Mucosa of stomach (tissue), 1 donor: ENCODE measurements around the gene BCL2.
"Not testable (repeated sequence)": the region's sequence is repeated elsewhere in the genome, so short reads cannot be mapped to it uniquely, and the experiment has no call there.

Experiments
- H3K27me3 ChIP-seq: one replicate; pipeline ENCODE4 v1.7.0; 2013; ENCODE audit warnings: mild to moderate bottlenecking, low read length; ENCODE audit not compliant: control insufficient read depth, insufficient read depth
- H3K36me3 ChIP-seq: one replicate; pipeline ENCODE4 v1.7.0; 2013; ENCODE audit warnings: low read length; ENCODE audit not compliant: control insufficient read depth, insufficient read depth
- H3K4me1 ChIP-seq: one replicate; pipeline ENCODE4 v1.7.0; 2013; ENCODE audit warnings: mild to moderate bottlenecking, low read length; ENCODE audit not compliant: control insufficient read depth, insufficient read depth
- H3K4me3 ChIP-seq: one replicate; pipeline ENCODE4 v1.7.0; 2013; ENCODE audit warnings: low read length
- H3K9ac ChIP-seq: one replicate; pipeline ENCODE4 v1.7.0; 2013; ENCODE audit warnings: mild to moderate bottlenecking, low read length, moderate library complexity
- H3K9me3 ChIP-seq: one replicate; pipeline ENCODE4 v1.7.0; 2013; ENCODE audit warnings: mild to moderate bottlenecking, low read length, moderate library complexity; ENCODE audit not compliant: control insufficient read depth
- donor health status: Pancreatic carcinoma.

BCL2 gene

DNA sequence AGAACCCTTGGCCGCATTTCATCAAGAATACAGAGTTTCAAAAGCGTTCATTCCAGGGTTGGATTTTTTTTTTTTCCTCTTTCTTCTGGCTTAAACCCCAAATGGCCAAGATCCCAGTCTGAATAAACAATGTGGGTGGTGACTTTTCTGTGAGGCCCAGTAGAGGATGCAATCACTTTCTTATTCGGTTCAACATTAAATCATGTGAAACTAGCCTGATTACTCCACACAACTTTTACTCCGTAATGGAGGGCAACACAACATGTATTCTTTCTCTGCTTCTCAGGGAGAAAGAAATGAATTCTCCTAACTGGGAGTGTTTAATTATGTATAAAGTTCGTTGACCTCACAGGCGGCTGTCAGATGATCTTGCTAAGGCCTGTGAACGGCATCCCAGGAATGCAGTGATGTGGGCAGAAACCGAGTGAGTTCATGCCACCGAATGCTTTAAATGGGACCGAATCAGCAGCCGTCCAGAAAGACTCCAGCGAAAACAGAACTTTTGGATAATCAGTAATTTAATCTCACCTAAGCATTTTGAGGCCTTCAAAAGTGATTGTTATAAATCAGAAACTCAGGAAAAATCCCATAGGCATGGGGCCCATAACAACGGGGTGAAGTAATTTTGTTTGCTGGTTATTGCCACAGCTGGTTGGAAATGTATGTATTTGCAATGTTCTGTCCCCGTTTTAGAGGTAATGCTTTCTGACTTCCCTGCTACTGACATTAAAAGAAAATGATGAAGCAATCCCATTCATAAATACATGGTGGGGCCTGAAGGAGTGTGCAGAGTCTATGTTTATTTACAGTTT lies 81.5 kb downstream of the BCL2 start:
- H3K27me3 ChIP-seq = no peaks in the 10 kb centered on the region
- H3K4me3 ChIP-seq = no peak overlapping the region
- no peaks in the 10 kb centered on the region for H3K36me3 ChIP-seq
- peaks cover 12% of the 10 kb centered on the region for H3K4me1 ChIP-seq
- H3K9me3 ChIP-seq = no peaks in the 10 kb centered on the region
- no peak overlapping the region for H3K9ac ChIP-seq

DNA sequence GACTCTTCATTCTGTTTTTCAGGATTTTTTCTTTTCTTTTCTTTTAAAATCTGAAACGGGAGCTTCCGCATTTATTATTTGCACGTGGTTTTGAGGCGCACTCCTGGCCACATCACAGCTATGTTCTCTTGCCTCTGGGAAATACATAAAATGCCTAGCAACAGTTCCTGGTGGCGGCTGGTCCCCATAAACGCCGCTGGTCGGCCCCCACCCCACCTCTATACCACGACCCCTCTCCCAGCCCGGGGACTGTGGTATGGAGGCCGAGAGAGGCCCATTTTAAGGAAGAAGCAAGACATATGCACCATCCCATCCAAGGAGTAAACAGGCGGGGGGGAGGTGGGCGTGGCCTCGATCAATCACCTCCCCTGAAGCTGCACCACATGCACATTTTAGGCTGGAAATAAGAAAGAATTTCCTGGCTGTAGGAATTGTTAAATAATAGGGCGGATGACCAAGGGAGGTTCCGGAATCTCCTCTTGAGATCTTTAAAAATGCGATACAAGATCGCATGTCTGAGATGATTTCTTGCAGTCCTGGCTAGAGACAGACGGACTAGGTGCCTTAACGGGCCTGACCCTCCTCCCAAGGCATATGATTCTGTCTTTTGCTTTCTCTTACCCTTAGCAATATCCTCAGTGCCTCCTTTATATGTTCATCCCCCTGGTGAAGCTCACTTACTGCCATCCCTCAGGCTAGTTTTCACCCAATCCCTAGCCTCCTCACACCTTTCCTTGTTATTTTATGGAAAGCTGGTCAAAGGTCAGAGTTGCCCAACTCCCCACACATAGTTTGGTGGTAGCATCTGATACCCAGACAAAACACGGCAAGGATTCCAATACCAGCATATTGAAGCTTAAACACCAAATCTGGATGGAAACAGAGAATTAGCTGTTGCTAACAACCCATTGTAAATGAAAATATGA lies 82.4 kb downstream of the BCL2 start:
- no peak overlapping the region for H3K9ac ChIP-seq
- H3K9me3 ChIP-seq = no peaks in the 10 kb centered on the region
- no peaks in the 10 kb centered on the region for H3K36me3 ChIP-seq
- peaks cover 12% of the 10 kb centered on the region for H3K4me1 ChIP-seq
- H3K4me3 ChIP-seq = no peak overlapping the region
- no peaks in the 10 kb centered on the region for H3K27me3 ChIP-seq

DNA sequence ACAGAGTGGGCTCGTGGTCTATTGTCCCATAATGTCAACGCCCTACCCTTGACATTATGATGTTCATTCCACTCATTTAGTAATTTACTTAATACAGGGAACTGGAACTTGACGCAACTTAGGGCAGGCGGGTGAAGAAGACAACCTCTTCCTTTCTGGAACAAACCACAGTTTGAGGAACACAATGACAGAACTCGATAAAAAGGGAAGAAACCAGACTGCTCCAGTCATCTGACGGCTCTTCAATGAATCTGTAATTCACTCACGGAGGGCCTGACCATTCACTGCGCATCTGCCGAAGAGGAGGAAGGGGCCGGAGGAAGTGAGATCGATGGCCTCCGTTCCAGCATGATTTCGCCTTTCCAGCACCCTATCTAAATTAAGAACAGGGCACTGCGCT lies 83.2 kb downstream of the BCL2 start:
- H3K27me3 ChIP-seq = no peaks in the 10 kb centered on the region
- H3K9ac ChIP-seq = no peak overlapping the region
- H3K36me3 ChIP-seq = no peaks in the 10 kb centered on the region
- peaks cover 12% of the 10 kb centered on the region for H3K4me1 ChIP-seq
- H3K4me3 ChIP-seq = no peak overlapping the region
- H3K9me3 ChIP-seq = no peaks in the 10 kb centered on the region

DNA sequence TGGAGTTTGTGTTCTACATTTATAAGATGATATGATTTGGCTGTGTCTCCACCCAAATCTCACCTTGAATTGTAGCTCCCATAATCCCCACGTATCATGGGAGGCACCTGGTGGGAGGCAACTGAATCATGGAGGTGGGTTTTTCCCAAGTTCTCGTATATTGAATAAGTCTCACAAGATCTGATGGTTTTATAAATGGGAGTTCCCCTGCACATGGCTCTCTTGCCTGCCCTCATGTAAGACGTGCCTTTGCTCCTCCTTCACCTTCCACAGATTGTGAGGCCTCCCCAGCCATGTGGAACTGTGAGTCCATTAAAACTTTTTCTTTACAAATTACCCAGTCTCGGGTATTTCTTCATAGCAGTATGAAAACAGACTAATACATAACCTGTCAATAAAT lies 83.6 kb downstream of the BCL2 start:
- H3K4me3 ChIP-seq, H3K9me3 ChIP-seq, H3K27me3 ChIP-seq, H3K36me3 ChIP-seq, H3K9ac ChIP-seq: not testable (repeated sequence)
- peaks cover 12% of the 10 kb centered on the region for H3K4me1 ChIP-seq

GRCh38 chr18:63234841-63235240 lies 84.7 kb downstream of the BCL2 start:
- no peak overlapping the region for H3K9ac ChIP-seq
- H3K36me3 ChIP-seq = no peaks in the 10 kb centered on the region

GRCh38 chr18:63234432-63234831 lies 85.1 kb downstream of the BCL2 start:
- Histone ChIP-seq H3K36me3 (no peaks in the 10 kb centered on the region), H3K4me3 (no peak overlapping the region), H3K27me3 (no peaks in the 10 kb centered on the region), H3K9ac (no peak overlapping the region), H3K4me1 (peaks cover 12% of the 10 kb centered on the region), H3K9me3 (no peaks in the 10 kb centered on the region)

More at GRCh38 chr18:63234841-63235240, 84.7 kb downstream of the BCL2 start:
- H3K4me1 ChIP-seq = peaks cover 12% of the 10 kb centered on the region
- H3K9me3 ChIP-seq = no peaks in the 10 kb centered on the region
- no peaks in the 10 kb centered on the region for H3K27me3 ChIP-seq
- H3K4me3 ChIP-seq = no peak overlapping the region

DNA sequence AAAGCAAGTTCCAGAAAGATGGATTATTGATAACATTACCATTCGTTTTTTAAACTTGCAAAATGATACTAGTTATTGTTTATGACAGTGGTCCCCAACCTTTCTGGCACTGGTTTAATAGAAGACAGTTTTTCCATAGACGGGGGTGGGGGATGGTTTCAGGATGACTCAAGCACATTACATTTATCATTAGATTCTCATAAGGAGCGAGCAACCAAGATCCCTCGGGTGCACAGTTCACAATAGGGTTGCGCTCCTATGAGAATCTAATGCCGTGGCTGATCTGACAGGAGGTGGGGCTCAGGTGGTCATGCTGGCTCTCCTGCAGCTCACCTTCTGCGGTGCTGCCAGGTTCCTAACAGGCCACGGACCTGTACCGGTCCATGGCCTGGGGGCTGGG lies 86.2 kb downstream of the BCL2 start:
- no peaks in the 10 kb centered on the region for H3K36me3 ChIP-seq
- no peaks in the 10 kb centered on the region for H3K9me3 ChIP-seq
- H3K4me3 ChIP-seq = no peak overlapping the region
- no peak overlapping the region for H3K9ac ChIP-seq
- H3K4me1 ChIP-seq = peaks cover 11% of the 10 kb centered on the region
- no peaks in the 10 kb centered on the region for H3K27me3 ChIP-seq

GRCh38 chr18:63232826-63233225 lies 86.7 kb downstream of the BCL2 start:
- Histone ChIP-seq H3K36me3 (no peaks in the 10 kb centered on the region), H3K9ac (no peak overlapping the region), H3K4me1 (peaks cover 6% of the 10 kb centered on the region), H3K9me3 (no peaks in the 10 kb centered on the region), H3K4me3 (no peak overlapping the region), H3K27me3 (no peaks in the 10 kb centered on the region)

- no peaks in the 10 kb centered on the region for H3K9me3 ChIP-seq
- H3K36me3 ChIP-seq = no peaks in the 10 kb centered on the region
- H3K4me3 ChIP-seq = no peak overlapping the region
- no peaks in the 10 kb centered on the region for H3K4me1 ChIP-seq
- H3K9ac ChIP-seq = no peak overlapping the region
- no peaks in the 10 kb centered on the region for H3K27me3 ChIP-seq
Measured at GRCh38 chr18:63229971-63230370, 89.6 kb downstream of the BCL2 start.

- H3K36me3 ChIP-seq = no peaks in the 10 kb centered on the region
- no peaks in the 10 kb centered on the region for H3K9me3 ChIP-seq
- no peak overlapping the region for H3K4me3 ChIP-seq
- H3K27me3 ChIP-seq = no peaks in the 10 kb centered on the region
- H3K4me1 ChIP-seq = no peaks in the 10 kb centered on the region
- H3K9ac ChIP-seq = no peak overlapping the region
Measured at GRCh38 chr18:63225434-63225833, 94.1 kb downstream of the BCL2 start.

DNA sequence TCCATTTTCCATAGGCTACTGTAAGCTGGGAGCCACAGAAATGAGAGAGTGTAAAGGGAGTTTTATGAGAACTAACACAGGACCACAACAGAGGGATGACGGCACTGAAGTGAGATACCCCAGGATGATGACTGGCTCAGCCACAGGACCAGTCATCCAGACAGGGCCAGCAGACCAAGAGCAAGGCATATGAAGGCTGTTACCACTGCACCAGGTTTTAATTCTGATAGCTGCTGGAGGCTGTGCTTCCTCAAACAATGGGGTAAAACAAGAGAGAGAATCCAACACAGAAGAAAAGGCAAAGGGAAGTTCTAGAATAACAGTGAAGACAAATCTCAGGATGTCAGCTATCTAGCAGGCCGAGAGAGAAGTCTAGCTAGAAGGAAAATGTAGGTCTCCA lies 94.9 kb downstream of the BCL2 start:
- no peaks in the 10 kb centered on the region for H3K9me3 ChIP-seq
- no peaks in the 10 kb centered on the region for H3K27me3 ChIP-seq
- H3K36me3 ChIP-seq = no peaks in the 10 kb centered on the region
- H3K9ac ChIP-seq = no peak overlapping the region
- no peak overlapping the region for H3K4me3 ChIP-seq
- no peaks in the 10 kb centered on the region for H3K4me1 ChIP-seq

GRCh38 chr18:63223837-63224236 lies 95.7 kb downstream of the BCL2 start:
- H3K9me3 ChIP-seq = no peaks in the 10 kb centered on the region
- H3K4me3 ChIP-seq = no peak overlapping the region
- H3K4me1 ChIP-seq = no peaks in the 10 kb centered on the region
- H3K27me3 ChIP-seq = no peaks in the 10 kb centered on the region
- no peaks in the 10 kb centered on the region for H3K36me3 ChIP-seq
- no peak overlapping the region for H3K9ac ChIP-seq
